ENCODE measurements around the gene ZNF618.

DNA sequence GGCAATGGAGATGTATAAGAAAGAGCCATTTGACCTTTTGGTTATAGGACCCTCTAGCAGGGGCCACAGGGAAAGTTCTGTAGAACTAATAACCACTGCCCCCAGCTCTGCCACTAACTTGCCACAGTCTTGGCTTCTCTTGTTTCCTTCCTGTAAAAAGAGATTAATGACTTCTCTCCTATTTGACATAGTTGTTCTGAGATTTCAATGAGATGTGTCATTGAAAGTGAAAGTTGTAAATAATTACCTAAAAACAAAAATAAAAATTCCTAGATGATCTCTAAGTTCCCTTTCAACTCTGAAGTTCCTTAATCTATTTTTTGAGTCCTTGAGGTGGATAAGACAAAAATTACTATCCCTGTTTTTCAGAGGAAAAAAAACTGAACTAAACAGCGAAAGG is 224.4 kb downstream of the ZNF618 start:
- TF ChIP-seq, protein P1, sequence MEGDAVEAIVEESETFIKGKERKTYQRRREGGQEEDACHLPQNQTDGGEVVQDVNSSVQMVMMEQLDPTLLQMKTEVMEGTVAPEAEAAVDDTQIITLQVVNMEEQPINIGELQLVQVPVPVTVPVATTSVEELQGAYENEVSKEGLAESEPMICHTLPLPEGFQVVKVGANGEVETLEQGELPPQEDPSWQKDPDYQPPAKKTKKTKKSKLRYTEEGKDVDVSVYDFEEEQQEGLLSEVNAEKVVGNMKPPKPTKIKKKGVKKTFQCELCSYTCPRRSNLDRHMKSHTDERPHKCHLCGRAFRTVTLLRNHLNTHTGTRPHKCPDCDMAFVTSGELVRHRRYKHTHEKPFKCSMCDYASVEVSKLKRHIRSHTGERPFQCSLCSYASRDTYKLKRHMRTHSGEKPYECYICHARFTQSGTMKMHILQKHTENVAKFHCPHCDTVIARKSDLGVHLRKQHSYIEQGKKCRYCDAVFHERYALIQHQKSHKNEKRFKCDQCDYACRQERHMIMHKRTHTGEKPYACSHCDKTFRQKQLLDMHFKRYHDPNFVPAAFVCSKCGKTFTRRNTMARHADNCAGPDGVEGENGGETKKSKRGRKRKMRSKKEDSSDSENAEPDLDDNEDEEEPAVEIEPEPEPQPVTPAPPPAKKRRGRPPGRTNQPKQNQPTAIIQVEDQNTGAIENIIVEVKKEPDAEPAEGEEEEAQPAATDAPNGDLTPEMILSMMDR (IDR thresholded peaks at IDR 0.05 in 4 of 5, conservative IDR thresholded peaks at IDR 0.05 in 1 of 5): no peak
- TF ChIP-seq POLR2A (IDR thresholded peaks at IDR 0.05): no peak
